HG02763 (cell line): ENCODE data around the gene NDUFS5.
"Not testable (repeated sequence)": the region's sequence is repeated elsewhere in the genome, so short reads cannot be mapped to it uniquely, and the experiment has no call there.

ENCODE experiments used
- ATAC-seq: cut with Tn5 transposase; IDR thresholded peaks from one replicate; pipeline ENCODE4 v1.9.1; 2021; ENCODE audit warnings: mild to moderate bottlenecking, moderate library complexity; ENCODE audit not compliant: unreplicated experiment

NDUFS5 gene

GRCh38 chr1:39026051-39026865 is at the start of gene NDUFS5:
NDUFS5 (plus strand) TSS chr1:39026350; CDS start chr1:39028725, 2,375 bp downstream.
- peak; percentile 78 for ATAC-seq

GRCh38 chr1:38977399-38978244 is 48.5 kb upstream of the NDUFS5 start:
- not testable (repeated sequence) for ATAC-seq

- ATAC-seq = not testable (repeated sequence)
Observed at GRCh38 chr1:38978245-38978542, 48.0 kb upstream of the NDUFS5 start.

GRCh38 chr1:38979380-38979779 is 46.8 kb upstream of the NDUFS5 start:
- ATAC-seq = not testable (repeated sequence)

- ATAC-seq = no peak
Observed at GRCh38 chr1:38989979-38990378, 36.2 kb upstream of the NDUFS5 start.

GRCh38 chr1:38990386-38990737 is 35.8 kb upstream of the NDUFS5 start:
- ATAC-seq = no peak

- peak; percentile 92 for ATAC-seq
Observed at GRCh38 chr1:38990738-38991637, 35.2 kb upstream of the NDUFS5 start, which contains the start of gene AKIRIN1. AKIRIN1 (plus strand) TSS chr1:38991276; CDS start chr1:38991381, 105 bp downstream.

GRCh38 chr1:38991638-38992411 is 34.3 kb upstream of the NDUFS5 start:
- peak; percentile 1 for ATAC-seq

- no peak for ATAC-seq
Observed at GRCh38 chr1:38992412-38993111, 33.6 kb upstream of the NDUFS5 start.

- ATAC-seq = no peak
Observed at GRCh38 chr1:38994196-38994595, 32.0 kb upstream of the NDUFS5 start.

GRCh38 chr1:38997034-38997900 is 28.9 kb upstream of the NDUFS5 start:
- ATAC-seq = no peak

- ATAC-seq = no peak
Observed at GRCh38 chr1:38997901-38998190, 28.3 kb upstream of the NDUFS5 start.

GRCh38 chr1:39001516-39002421 is 24.4 kb upstream of the NDUFS5 start:
- ATAC-seq = no peak

GRCh38 chr1:39003281-39003680 is 22.9 kb upstream of the NDUFS5 start:
- no peak for ATAC-seq

- ATAC-seq = no peak
Observed at GRCh38 chr1:39003794-39004193, 22.4 kb upstream of the NDUFS5 start.

- ATAC-seq = no peak
Observed at GRCh38 chr1:39006287-39006686, 19.9 kb upstream of the NDUFS5 start.

- ATAC-seq = no peak
Observed at GRCh38 chr1:39006726-39007645, 19.2 kb upstream of the NDUFS5 start.
